ENCODE data around the gene RBM7. TPM values are rescaled to one million over a fixed set of nuclear protein-coding genes. Genes with fewer than 3 reads are reported as not detected.

The RBM7 gene
- total and polyA plus RNA-seq, 2 of the 8 experiments (the other 6 are each of a cell fraction or from before 2014, with no cell fraction given): 18.0 to 45.7 TPM

- no peak for DNase-seq (ENCODE audit: low read depth in 1 of 2, low spot score in 2 of 2)
- H3K79me2 ChIP-seq (ENCODE audit: control insufficient read depth in 1 of 2, insufficient read depth in 2 of 2, low read length in 2 of 2): peaks cover 1 to 68% of the 10 kb centered on the region in 2 experiments; a peak in 3 of 4 replicates
Observed at GRCh38 chr11:114448749-114449482, 48.5 kb downstream of the RBM7 start.

More at GRCh38 chr11:114448749-114449482, 48.5 kb downstream of the RBM7 start:
- Histone ChIP-seq H2BK20ac (ENCODE audit: low read length) (no peak overlapping the region), H3K23ac (ENCODE audit: insufficient read length) (no peak overlapping the region), H2AK5ac (ENCODE audit: low read depth, low read length) (no peak overlapping the region), H2AFZ (ENCODE audit: low read length) (no peak overlapping the region), H4K8ac (ENCODE audit: extremely low read depth, insufficient read depth, low read length) (no peak overlapping the region), H4K5ac (ENCODE audit: insufficient read length, low read depth, low read length) (no peak overlapping the region), H3K23me2 (ENCODE audit: low read depth, low read length) (no peaks in the 10 kb centered on the region), H3K18ac (ENCODE audit: extremely low read depth, low read length) (no peak overlapping the region), H4K20me1 (replicated peaks in 1 of 2; ENCODE audit: control insufficient read depth in 1 of 2, insufficient read depth in 2 of 2, low read length in 2 of 2) (peaks cover 0 to 2% of the 10 kb centered on the region in 2 experiments), H3K36me3 (ENCODE audit: control insufficient read depth in 2 of 4, insufficient read depth in 4 of 4, low read length in 3 of 4) (peaks cover 6 to 54% (median 30%) of the 10 kb centered on the region in 4 experiments), H3K4me3 (ENCODE audit: extremely low read depth in 1 of 4, insufficient read depth in 2 of 4, low read depth in 3 of 4, low read length in 4 of 4) (no peak overlapping the region), H3K9ac (replicated peaks in 1 of 4; ENCODE audit: extremely low read depth in 1 of 4, low read depth in 3 of 4, low read length in 3 of 4) (no peak overlapping the region), H2BK15ac (ENCODE audit: low read length) (no peak overlapping the region), H3K4me2 (ENCODE audit: insufficient read depth in 1 of 2, low read depth in 2 of 2, low read length in 2 of 2) (no peak overlapping the region), H3K14ac (ENCODE audit: insufficient read length) (no peak overlapping the region), H3K79me1 (ENCODE audit: low read depth, low read length) (peaks cover 3% of the 10 kb centered on the region), H2BK5ac (ENCODE audit: low read depth, low read length) (no peak overlapping the region), H3K56ac (replicated peaks; ENCODE audit: insufficient read length, low read depth, low read length) (no peak overlapping the region), H4K91ac (replicated peaks; ENCODE audit: insufficient read length, low read length) (no peak overlapping the region), H3K27me3 (replicated peaks in 1 of 4; ENCODE audit: control insufficient read depth in 3 of 4, extremely low read depth in 1 of 4, insufficient read depth in 3 of 4, low read length in 3 of 4) (no peaks in the 10 kb centered on the region), H3K27ac (ENCODE audit: low read depth, low read length) (no peak overlapping the region), H2BK12ac (ENCODE audit: low read depth, low read length) (no peak overlapping the region), H3K4me1 (replicated peaks in 1 of 4; ENCODE audit: control insufficient read depth in 3 of 4, insufficient read depth in 4 of 4, low read length in 3 of 4) (no peaks in the 10 kb centered on the region), H3K4ac (replicated peaks; ENCODE audit: insufficient read length, low read depth, low read length) (no peak overlapping the region), H3K9me3 (ENCODE audit: insufficient read depth in 2 of 2, low read depth in 1 of 2, low read length in 1 of 2) (no peaks in the 10 kb centered on the region), H2BK120ac (replicated peaks; ENCODE audit: low read depth, low read length) (no peak overlapping the region)
- no peak for FAIRE-seq
- WGBS, 2 experiments (ENCODE audit: extremely low coverage in 1 of 2, insufficient coverage in 1 of 2, insufficient read length in 1 of 2, insufficient replicate concordance in 2 of 2, low coverage in 1 of 2, low lambda C conversion rate in 2 of 2, missing lambda C conversion rate in 1 of 2): 93% methylated on average over 2 of the region's 2 CpGs; no CpG with 5 or more reads in 1 of the 2 experiments
- POLR2A ChIA-PET (ENCODE audit: partially characterized antibody): no interaction called here
- TF ChIP-seq CEBPB (IDR thresholded peaks at IDR 0.05; ENCODE audit: low read depth, low read length) (0 out of 2 replicates have a peak, but pooled peaks have one; percentile 8), PHF8 (conservative IDR thresholded peaks at IDR 0.05; ENCODE audit: low read depth, low read length) (no peak)
- CTCF ChIA-PET (ENCODE audit: partially characterized antibody): interaction anchor here (1.9 kb wide), 1 partner anchor 289 kb away, joined by 3 read pairs; no protein-coding TSS in a partner anchor
